BE2C (cell line): ENCODE measurements around the gene KCNE4.

Experiments
- DNase-seq: peaks from one replicate; pipeline ENCODE4 v3.0.0-alpha.2; 2020
- H3K27me3 ChIP-seq: fragments of 250-450 bp; sonication (Bioruptor Pico); 2 replicates; pipeline ENCODE4 v1.5.1; 2020; ENCODE audit warnings: mild to moderate bottlenecking
- H3K36me3 ChIP-seq: fragments of 250-450 bp; sonication (Bioruptor Pico); 2 replicates; pipeline ENCODE4 v1.5.1; 2020; ENCODE audit warnings: mild to moderate bottlenecking
- H3K4me1 ChIP-seq: fragments of 250-450 bp; sonication (Bioruptor Pico); 2 replicates; pipeline ENCODE4 v1.5.1; 2020
- H3K4me3 ChIP-seq: 2 replicates; pipeline ENCODE4 v1.5.1; 2011; ENCODE audit warnings: low read depth, low read length
- H3K9me3 ChIP-seq: fragments of 250-450 bp; sonication (Bioruptor Pico); 2 replicates; pipeline ENCODE4 v1.5.1; 2020
- CTCF ChIP-seq: IDR thresholded peaks from 2 replicates; pipeline ENCODE4 v1.5.1; 2012; ENCODE audit warnings: mild to moderate bottlenecking, low read depth, low read length

KCNE4 gene

GRCh38 chr2:223047260-223047761, 4.7 kb upstream of the KCNE4 start:
- no peak overlapping the region; the same call in 1 of the 2 replicates for H3K4me3 ChIP-seq
- peaks cover 19% of the 10 kb centered on the region for H3K4me1 ChIP-seq
- DNase-seq = no peak
- no peaks in the 10 kb centered on the region for H3K36me3 ChIP-seq
- TF ChIP-seq CTCF = no peak
- no peaks in the 10 kb centered on the region for H3K27me3 ChIP-seq
- H3K9me3 ChIP-seq = no peaks in the 10 kb centered on the region

GRCh38 chr2:223048519-223048918, 3.5 kb upstream of the KCNE4 start:
- Histone ChIP-seq H3K9me3 (no peaks in the 10 kb centered on the region), H3K4me1 (peaks cover 15% of the 10 kb centered on the region), H3K36me3 (no peaks in the 10 kb centered on the region), H3K27me3 (no peaks in the 10 kb centered on the region), H3K4me3 (no peak overlapping the region)
- no peak for DNase-seq
- TF ChIP-seq CTCF = no peak

GRCh38 chr2:223049356-223049755, 2.6 kb upstream of the KCNE4 start:
- no peak for TF ChIP-seq CTCF
- Histone ChIP-seq H3K4me3 (no peak overlapping the region), H3K27me3 (no peaks in the 10 kb centered on the region), H3K4me1 (peaks cover 8% of the 10 kb centered on the region; the same call in 1 of the 2 replicates), H3K36me3 (no peaks in the 10 kb centered on the region), H3K9me3 (no peaks in the 10 kb centered on the region)
- DNase-seq = no peak

GRCh38 chr2:223050188-223050587, 1.8 kb upstream of the KCNE4 start:
- TF ChIP-seq CTCF = no peak
- Histone ChIP-seq H3K9me3 (no peaks in the 10 kb centered on the region), H3K36me3 (no peaks in the 10 kb centered on the region), H3K27me3 (no peaks in the 10 kb centered on the region), H3K4me3 (no peak overlapping the region), H3K4me1 (peaks cover 8% of the 10 kb centered on the region; the same call in 1 of the 2 replicates)
- DNase-seq = no peak

- Histone ChIP-seq H3K9me3 (no peaks in the 10 kb centered on the region), H3K4me1 (peaks cover 13% of the 10 kb centered on the region)
Measured at GRCh38 chr2:223050900-223051504, 988 bp upstream of the KCNE4 start.

More at GRCh38 chr2:223050900-223051504, 988 bp upstream of the KCNE4 start:
- Histone ChIP-seq H3K36me3 (no peaks in the 10 kb centered on the region), H3K27me3 (no peaks in the 10 kb centered on the region), H3K4me3 (no peak overlapping the region)
- DNase-seq = no peak
- TF ChIP-seq CTCF = no peak
